Astrocyte (in vitro differentiated cells and primary cell): Measurements from ENCODE around the gene LRRC27. TPM values are rescaled to one million over a fixed set of nuclear protein-coding genes. Genes with fewer than 3 reads are reported as not detected.

Experiments used
- DNase-seq: peaks from one replicate; pipeline ENCODE4 v3.0.0-alpha.2; 2010; ENCODE audit warnings: low read depth
- FAIRE-seq: peaks from 2 replicates; lab custom pipeline; 2011; peaks lifted over from hg19 to GRCh38; lab: Jason Lieb, UNC
- H2AFZ ChIP-seq: 2 replicates; pipeline ENCODE4 v1.6.0; 2012; ENCODE audit warnings: low read depth, low read length, inconsistent platforms
- H3K27ac ChIP-seq: 2 replicates; pipeline ENCODE4 v1.5.1; 2011; ENCODE audit warnings: low read depth, low read length, inconsistent platforms
- H3K27me3 ChIP-seq: 2 replicates; pipeline ENCODE4 v1.6.0; 2011; ENCODE audit warnings: low read length, inconsistent platforms; ENCODE audit not compliant: insufficient read depth
- H3K36me3 ChIP-seq: 2 replicates; pipeline ENCODE4 v1.5.1; 2011; ENCODE audit warnings: low read length, inconsistent platforms; ENCODE audit not compliant: insufficient read depth
- H3K4me1 ChIP-seq: 2 replicates; pipeline ENCODE4 v1.5.1; 2011; ENCODE audit warnings: low read length, inconsistent platforms; ENCODE audit not compliant: insufficient read depth
- H3K4me2 ChIP-seq: 2 replicates; pipeline ENCODE4 v1.6.0; 2012; ENCODE audit warnings: low read length, inconsistent platforms
- H3K4me3 ChIP-seq: 2 replicates; pipeline ENCODE4 v1.5.1; 2011; ENCODE audit warnings: low read depth, mild to moderate bottlenecking, low read length, inconsistent platforms; ENCODE audit not compliant: insufficient read depth
- H3K79me2 ChIP-seq: 2 replicates; pipeline ENCODE4 v1.6.0; 2012; ENCODE audit warnings: mild to moderate bottlenecking, low read length, inconsistent platforms; ENCODE audit not compliant: insufficient read depth
- H3K9ac ChIP-seq: 2 replicates; pipeline ENCODE4 v1.6.0; 2012; ENCODE audit warnings: mild to moderate bottlenecking, low read length, inconsistent platforms
- H3K9me3 ChIP-seq: 2 replicates; pipeline ENCODE4 v1.5.1; 2012; ENCODE audit warnings: low read depth, mild to moderate bottlenecking, low read length, inconsistent platforms; ENCODE audit not compliant: insufficient read depth
- H4K20me1 ChIP-seq: 2 replicates; pipeline ENCODE4 v1.6.0; 2012; ENCODE audit warnings: low read length, inconsistent platforms; ENCODE audit not compliant: insufficient read depth
- H3K27ac Mint-ChIP-seq: one replicate; pipeline ENCODE4 v1.8.0; 2021; ENCODE audit warnings: mild to moderate bottlenecking, mixed read lengths; ENCODE audit not compliant: unreplicated experiment
- H3K27me3 Mint-ChIP-seq: one replicate; pipeline ENCODE4 v1.8.0; 2021; ENCODE audit warnings: low read depth, mixed read lengths; ENCODE audit not compliant: unreplicated experiment
- H3K36me3 Mint-ChIP-seq: one replicate; pipeline ENCODE4 v1.8.0; 2021; ENCODE audit warnings: low read depth, mixed read lengths; ENCODE audit not compliant: unreplicated experiment
- H3K4me1 Mint-ChIP-seq: one replicate; pipeline ENCODE4 v1.8.0; 2021; ENCODE audit warnings: low read depth, mixed read lengths; ENCODE audit not compliant: unreplicated experiment
- H3K4me3 Mint-ChIP-seq: one replicate; pipeline ENCODE4 v1.8.0; 2021; ENCODE audit warnings: mild to moderate bottlenecking, moderate library complexity, mixed read lengths; ENCODE audit not compliant: unreplicated experiment
- H3K9me3 Mint-ChIP-seq: one replicate; pipeline ENCODE4 v1.8.0; 2021; ENCODE audit warnings: mild to moderate bottlenecking, mixed read lengths; ENCODE audit not compliant: unreplicated experiment
- CTCF ChIP-seq: IDR thresholded peaks from 2 replicates; pipeline ENCODE4 v1.5.1; 2011; ENCODE audit warnings: low read depth, mild to moderate bottlenecking, inconsistent platforms, low read length, moderate library complexity; ENCODE audit not compliant: insufficient read depth
- EZH2 ChIP-seq: IDR thresholded peaks from 2 replicates; pipeline ENCODE4 v1.6.1; 2012; ENCODE audit warnings: mild to moderate bottlenecking, low read length, inconsistent platforms; ENCODE audit not compliant: insufficient read depth
- total RNA-seq: library from RNA; stranded (reverse); gene quantifications from 2 replicates; pipeline ENCODE4 v1.2.1, GENCODE V29; 2021

LRRC27 gene
- total RNA-seq, 1 donor from 2014 or later = 8.0 TPM

GRCh38 chr10:132283604-132284382, 48.2 kb upstream of the LRRC27 start:
- H3K4me2 ChIP-seq = no peak overlapping the region
- Mint-ChIP-seq H3K36me3 (no peaks in the 10 kb centered on the region), H3K27ac (no peak overlapping the region), H3K4me3 (no peak overlapping the region), H3K27me3 (peaks cover 20% of the 10 kb centered on the region), H3K9me3 (no peaks in the 10 kb centered on the region), H3K4me1 (peaks cover 3% of the 10 kb centered on the region)
- H4K20me1 ChIP-seq = no peaks in the 10 kb centered on the region
- H3K79me2 ChIP-seq = no peaks in the 10 kb centered on the region
- no peaks in the 10 kb centered on the region for H3K36me3 ChIP-seq
- H3K9ac ChIP-seq = no peak overlapping the region
- H2AFZ ChIP-seq = no peak overlapping the region
- peaks cover 6% of the 10 kb centered on the region for H3K27me3 ChIP-seq
- no peak overlapping the region for H3K4me3 ChIP-seq
- no peaks in the 10 kb centered on the region for H3K4me1 ChIP-seq
- no peak for TF ChIP-seq EZH2
- TF ChIP-seq CTCF = no peak
- no peak for DNase-seq
- H3K9me3 ChIP-seq = no peaks in the 10 kb centered on the region
- FAIRE-seq = no peak
- no peak overlapping the region for H3K27ac ChIP-seq

GRCh38 chr10:132289439-132289838, 42.6 kb upstream of the LRRC27 start:
- Mint-ChIP-seq H3K27ac (peak overlapping the region; percentile 59), H3K4me1 (peaks cover 2% of the 10 kb centered on the region), H3K9me3 (no peaks in the 10 kb centered on the region), H3K36me3 (peaks cover 2% of the 10 kb centered on the region), H3K27me3 (peaks cover 34% of the 10 kb centered on the region), H3K4me3 (no peak overlapping the region)
- no peak overlapping the region for H3K27ac ChIP-seq
- no peak overlapping the region for H2AFZ ChIP-seq
- H3K36me3 ChIP-seq = no peaks in the 10 kb centered on the region
- H4K20me1 ChIP-seq = peaks cover 14% of the 10 kb centered on the region
- DNase-seq (no peak), FAIRE-seq (no peak)
- peaks cover 8% of the 10 kb centered on the region for H3K27me3 ChIP-seq
- no peaks in the 10 kb centered on the region for H3K4me1 ChIP-seq
- H3K4me2 ChIP-seq = no peak overlapping the region
- TF ChIP-seq CTCF = no peak
- TF ChIP-seq EZH2 = no peak
- no peak overlapping the region for H3K4me3 ChIP-seq
- no peak overlapping the region for H3K9ac ChIP-seq
- no peaks in the 10 kb centered on the region for H3K9me3 ChIP-seq
- no peaks in the 10 kb centered on the region for H3K79me2 ChIP-seq

- no peaks in the 10 kb centered on the region for H3K4me1 ChIP-seq
These were observed 41.4 kb upstream of the LRRC27 start for GRCh38 chr10:132290631-132291030.

More at GRCh38 chr10:132290631-132291030, 41.4 kb upstream of the LRRC27 start:
- Mint-ChIP-seq H3K36me3 (peaks cover 5% of the 10 kb centered on the region), H3K9me3 (peaks cover 4% of the 10 kb centered on the region), H3K4me3 (no peak overlapping the region), H3K4me1 (peaks cover 2% of the 10 kb centered on the region), H3K27me3 (peaks cover 27% of the 10 kb centered on the region), H3K27ac (no peak overlapping the region)
- Histone ChIP-seq H2AFZ (no peak overlapping the region), H3K4me3 (no peak overlapping the region), H3K9me3 (no peaks in the 10 kb centered on the region), H3K36me3 (no peaks in the 10 kb centered on the region), H3K9ac (no peak overlapping the region), H4K20me1 (peaks cover 14% of the 10 kb centered on the region), H3K27ac (no peak overlapping the region), H3K4me2 (no peak overlapping the region), H3K27me3 (peaks cover 6% of the 10 kb centered on the region), H3K79me2 (no peaks in the 10 kb centered on the region)
- TF ChIP-seq EZH2 (no peak), CTCF (no peak)
- DNase-seq = no peak
- no peak for FAIRE-seq
